ENCODE measurements around the gene SLC24A3.
"Not testable (repeated sequence)": the region's sequence is repeated elsewhere in the genome, so short reads cannot be mapped to it uniquely, and the experiment has no call there.

The SLC24A3 gene

GRCh38 chr20:19661717-19662636, 449.5 kb downstream of the SLC24A3 start:
- no peaks in the 10 kb centered on the region for H3K9me3 Mint-ChIP-seq
- H3K27ac Mint-ChIP-seq: no peak overlapping the region
- H3K4me1 Mint-ChIP-seq (ENCODE audit: low read depth): peaks cover 2% of the 10 kb centered on the region
- no peak overlapping the region for H3K4me3 Mint-ChIP-seq
- no peaks in the 10 kb centered on the region for H3K36me3 Mint-ChIP-seq (ENCODE audit: low read depth)
- H3K27me3 Mint-ChIP-seq (ENCODE audit: low read depth): peaks cover 8% of the 10 kb centered on the region
- DNase-seq (ENCODE audit: low spot score): peak; percentile 36

GRCh38 chr20:19662637-19662995, 450.2 kb downstream of the SLC24A3 start:
- Mint-ChIP-seq H3K4me3 (no peak overlapping the region), H3K27ac (no peak overlapping the region), H3K27me3 (ENCODE audit: low read depth) (peaks cover 6% of the 10 kb centered on the region), H3K9me3 (no peaks in the 10 kb centered on the region), H3K36me3 (ENCODE audit: low read depth) (no peaks in the 10 kb centered on the region), H3K4me1 (ENCODE audit: low read depth) (peaks cover 2% of the 10 kb centered on the region)
- no peak for DNase-seq (ENCODE audit: low spot score)

GRCh38 chr20:19668418-19668817, 456.0 kb downstream of the SLC24A3 start:
- no peaks in the 10 kb centered on the region for H3K4me1 Mint-ChIP-seq (ENCODE audit: low read depth)
- H3K9me3 Mint-ChIP-seq: no peaks in the 10 kb centered on the region
- no peak for DNase-seq (ENCODE audit: low spot score)
- H3K27me3 Mint-ChIP-seq (ENCODE audit: low read depth): peaks cover 2% of the 10 kb centered on the region
- no peak overlapping the region for H3K27ac Mint-ChIP-seq
- H3K4me3 Mint-ChIP-seq: no peak overlapping the region
- no peaks in the 10 kb centered on the region for H3K36me3 Mint-ChIP-seq (ENCODE audit: low read depth)

GRCh38 chr20:19670829-19671228, 458.4 kb downstream of the SLC24A3 start:
- H3K9me3 Mint-ChIP-seq: no peaks in the 10 kb centered on the region
- no peaks in the 10 kb centered on the region for H3K4me1 Mint-ChIP-seq (ENCODE audit: low read depth)
- no peak for DNase-seq (ENCODE audit: low spot score)
- H3K36me3 Mint-ChIP-seq (ENCODE audit: low read depth): no peaks in the 10 kb centered on the region
- peaks cover 2% of the 10 kb centered on the region for H3K27me3 Mint-ChIP-seq (ENCODE audit: low read depth)
- no peak overlapping the region for H3K4me3 Mint-ChIP-seq
- no peak overlapping the region for H3K27ac Mint-ChIP-seq

GRCh38 chr20:19671374-19671773, 458.9 kb downstream of the SLC24A3 start:
- no peaks in the 10 kb centered on the region for H3K36me3 Mint-ChIP-seq (ENCODE audit: low read depth)
- no peaks in the 10 kb centered on the region for H3K4me1 Mint-ChIP-seq (ENCODE audit: low read depth)
- H3K27ac Mint-ChIP-seq: no peak overlapping the region
- no peak overlapping the region for H3K4me3 Mint-ChIP-seq
- no peaks in the 10 kb centered on the region for H3K9me3 Mint-ChIP-seq
- H3K27me3 Mint-ChIP-seq (ENCODE audit: low read depth): peaks cover 2% of the 10 kb centered on the region
- no peak for DNase-seq (ENCODE audit: low spot score)

GRCh38 chr20:19672498-19672897, 460.1 kb downstream of the SLC24A3 start:
- DNase-seq (ENCODE audit: low spot score): no peak
- H3K27ac Mint-ChIP-seq: no peak overlapping the region
- no peaks in the 10 kb centered on the region for H3K36me3 Mint-ChIP-seq (ENCODE audit: low read depth)
- H3K4me3 Mint-ChIP-seq: no peak overlapping the region
- no peaks in the 10 kb centered on the region for H3K9me3 Mint-ChIP-seq
- H3K27me3 Mint-ChIP-seq (ENCODE audit: low read depth): peaks cover 2% of the 10 kb centered on the region
- no peaks in the 10 kb centered on the region for H3K4me1 Mint-ChIP-seq (ENCODE audit: low read depth)

- no peak for DNase-seq (ENCODE audit: low spot score)
- Mint-ChIP-seq H3K4me3 (no peak overlapping the region), H3K36me3 (ENCODE audit: low read depth) (no peaks in the 10 kb centered on the region), H3K27me3 (ENCODE audit: low read depth) (peaks cover 2% of the 10 kb centered on the region), H3K4me1 (ENCODE audit: low read depth) (no peaks in the 10 kb centered on the region), H3K27ac (no peak overlapping the region), H3K9me3 (no peaks in the 10 kb centered on the region)
Measured at GRCh38 chr20:19673575-19673974, 461.1 kb downstream of the SLC24A3 start.

GRCh38 chr20:19676202-19676601, 463.8 kb downstream of the SLC24A3 start:
- H3K27ac Mint-ChIP-seq: no peak overlapping the region
- H3K4me3 Mint-ChIP-seq: no peak overlapping the region
- no peak for DNase-seq (ENCODE audit: low spot score)
- no peaks in the 10 kb centered on the region for H3K27me3 Mint-ChIP-seq (ENCODE audit: low read depth)
- H3K9me3 Mint-ChIP-seq: peaks cover 5% of the 10 kb centered on the region
- H3K4me1 Mint-ChIP-seq (ENCODE audit: low read depth): no peaks in the 10 kb centered on the region
- no peaks in the 10 kb centered on the region for H3K36me3 Mint-ChIP-seq (ENCODE audit: low read depth)

- H3K27ac Mint-ChIP-seq: no peak overlapping the region
- H3K4me1 Mint-ChIP-seq (ENCODE audit: low read depth): no peaks in the 10 kb centered on the region
- peaks cover 5% of the 10 kb centered on the region for H3K9me3 Mint-ChIP-seq
- H3K27me3 Mint-ChIP-seq (ENCODE audit: low read depth): no peaks in the 10 kb centered on the region
- no peaks in the 10 kb centered on the region for H3K36me3 Mint-ChIP-seq (ENCODE audit: low read depth)
- DNase-seq (ENCODE audit: low spot score): no peak
- no peak overlapping the region for H3K4me3 Mint-ChIP-seq
Measured at GRCh38 chr20:19677336-19677735, 464.9 kb downstream of the SLC24A3 start.

- DNase-seq (ENCODE audit: low spot score); H3K36me3 Mint-ChIP-seq (ENCODE audit: low read depth); H3K27ac Mint-ChIP-seq; H3K4me3 Mint-ChIP-seq; H3K9me3 Mint-ChIP-seq; H3K4me1 Mint-ChIP-seq (ENCODE audit: low read depth); H3K27me3 Mint-ChIP-seq (ENCODE audit: low read depth): not testable (repeated sequence)
Measured at GRCh38 chr20:19678591-19678990, 466.1 kb downstream of the SLC24A3 start.

- no peaks in the 10 kb centered on the region for H3K27me3 Mint-ChIP-seq (ENCODE audit: low read depth)
- no peak for DNase-seq (ENCODE audit: low spot score)
- H3K4me1 Mint-ChIP-seq (ENCODE audit: low read depth): no peaks in the 10 kb centered on the region
- H3K9me3 Mint-ChIP-seq: peaks cover 5% of the 10 kb centered on the region
- no peak overlapping the region for H3K27ac Mint-ChIP-seq
- H3K36me3 Mint-ChIP-seq (ENCODE audit: low read depth): no peaks in the 10 kb centered on the region
- no peak overlapping the region for H3K4me3 Mint-ChIP-seq
Measured at GRCh38 chr20:19679900-19680495, 467.6 kb downstream of the SLC24A3 start.

GRCh38 chr20:19682249-19682648, 469.8 kb downstream of the SLC24A3 start:
- Mint-ChIP-seq H3K27ac (no peak overlapping the region), H3K36me3 (ENCODE audit: low read depth) (no peaks in the 10 kb centered on the region), H3K9me3 (peaks cover 5% of the 10 kb centered on the region), H3K4me3 (no peak overlapping the region), H3K4me1 (ENCODE audit: low read depth) (no peaks in the 10 kb centered on the region), H3K27me3 (ENCODE audit: low read depth) (no peaks in the 10 kb centered on the region)
- no peak for DNase-seq (ENCODE audit: low spot score)

- Mint-ChIP-seq H3K9me3 (peaks cover 5% of the 10 kb centered on the region), H3K27me3 (ENCODE audit: low read depth) (no peaks in the 10 kb centered on the region), H3K36me3 (ENCODE audit: low read depth) (no peaks in the 10 kb centered on the region), H3K4me3 (no peak overlapping the region), H3K27ac (no peak overlapping the region), H3K4me1 (ENCODE audit: low read depth) (no peaks in the 10 kb centered on the region)
- DNase-seq (ENCODE audit: low spot score): no peak
Measured at GRCh38 chr20:19683188-19683587, 470.7 kb downstream of the SLC24A3 start.

GRCh38 chr20:19683822-19684221, 471.4 kb downstream of the SLC24A3 start:
- peaks cover 5% of the 10 kb centered on the region for H3K9me3 Mint-ChIP-seq
- H3K27ac Mint-ChIP-seq: no peak overlapping the region
- no peaks in the 10 kb centered on the region for H3K36me3 Mint-ChIP-seq (ENCODE audit: low read depth)
- no peak for DNase-seq (ENCODE audit: low spot score)
- no peaks in the 10 kb centered on the region for H3K4me1 Mint-ChIP-seq (ENCODE audit: low read depth)
- H3K4me3 Mint-ChIP-seq: no peak overlapping the region
- no peaks in the 10 kb centered on the region for H3K27me3 Mint-ChIP-seq (ENCODE audit: low read depth)
